Motor neuron (in vitro differentiated cells): Measurements from ENCODE around the gene DIS3L2. TPM values are rescaled to one million over a fixed set of nuclear protein-coding genes. Genes with fewer than 3 reads are reported as not detected.
"Not testable (repeated sequence)": the region's sequence is repeated elsewhere in the genome, so short reads cannot be mapped to it uniquely, and the experiment has no call there.

Experiments used
- ATAC-seq, 8 experiments: fragments of 200-7000 bp; cut with Tn5 transposase; replicated peaks in 6 of 8; 2 replicates each; pipeline ENCODE4 v1.8.0; 2021; ENCODE audit warnings: mild to moderate bottlenecking in 8 of 8, moderate library complexity in 8 of 8
- H3K27ac ChIP-seq, 2 donors: fragments of 250-450 bp; sonication (Bioruptor Pico); 2 replicates each; pipeline ENCODE4 v1.9.0; 2021; ENCODE audit warnings: antibody characterized with exemption in 2 of 2, mild to moderate bottlenecking in 2 of 2, moderate library complexity in 1 of 2
- H3K4me1 ChIP-seq, 2 donors: fragments of 250-450 bp; sonication (Bioruptor Pico); replicated peaks in 1 of 2; 2 replicates each; pipeline ENCODE4 v1.6.1; 2021; ENCODE audit warnings: antibody characterized with exemption in 2 of 2, mild to moderate bottlenecking in 2 of 2, moderate library complexity in 1 of 2
- H3K4me3 ChIP-seq, 5 donors: fragments of 250-450 bp; sonication (Bioruptor Pico); 2 replicates each; pipeline ENCODE4 v1.9.0; 2021; ENCODE audit warnings: antibody characterized with exemption in 5 of 5, mild to moderate bottlenecking in 5 of 5, moderate library complexity in 4 of 5
- WGBS, 10 experiments: fragments of 450-650 bp; shearing (Covaris generic); methylation state at CpG; one replicate each; pipeline ENCODE4 v1.0.0; 2022; 5-methylcytosine and 5-hydroxymethylcytosine counted together
- in situ Hi-C, 9 experiments: fragments of 400-800 bp; cut with MboI; loops; one replicate each; pipeline ENCODE4 v1.15.0; 2021; ENCODE audit warnings: low sequenced_read_pairs in 9 of 9, low pct_unique_long_range_greater_than_20kb in 2 of 9; ENCODE audit not compliant: unreplicated experiment in 9 of 9
- total RNA-seq, 8 experiments: library from RNA; unstranded; fragments of 300-600 nt; gene quantifications; 2 replicates each; pipeline versions ENCODE4 v1.2.3 to v1.2.4, GENCODE V29; 2022

Gene DIS3L2
- total RNA-seq, 8 experiments from 2014 or later: 10.6 to 33.1 (median 21.8) TPM

- peaks cover 3 to 14% of the 10 kb centered on the region in 2 donors for H3K4me1 ChIP-seq
- no peak for ATAC-seq
- 60 to 100% (median 94%) methylated on average over 1 to 3 of the region's 18 CpGs; no CpG with 5 or more reads in 6 of the 10 experiments for WGBS, 10 experiments
- in situ Hi-C loops: loop anchor here in 6 of 9 experiments (10.0 to 25.0 kb wide), 2 partner anchors 409 to 416 kb away; no protein-coding TSS in a partner anchor
- no peak overlapping the region for H3K4me3 ChIP-seq
- no peak overlapping the region for H3K27ac ChIP-seq
Observed at GRCh38 chr2:232321156-232321816, 359.8 kb downstream of the DIS3L2 start.

GRCh38 chr2:232321817-232322559 is 360.5 kb downstream of the DIS3L2 start:
- in situ Hi-C loops: loop anchor here in 6 of 9 experiments (10.0 to 25.0 kb wide), 2 partner anchors 410 to 417 kb away; no protein-coding TSS in a partner anchor
- no peak overlapping the region for H3K27ac ChIP-seq
- no peak for ATAC-seq
- peaks cover 0 to 7% of the 10 kb centered on the region in 2 donors for H3K4me1 ChIP-seq
- 100% methylated on average over 1 of the region's 9 CpGs; no CpG with 5 or more reads in 7 of the 10 experiments for WGBS, 10 experiments
- no peak overlapping the region for H3K4me3 ChIP-seq

- no peak for ATAC-seq
- in situ Hi-C loops: loop anchor here in 6 of 9 experiments (10.0 to 25.0 kb wide), 2 partner anchors 410 to 418 kb away; no protein-coding TSS in a partner anchor
- H3K4me3 ChIP-seq: no peak overlapping the region
- H3K4me1 ChIP-seq: peaks cover 0 to 6% of the 10 kb centered on the region in 2 donors
- 20 to 100% (median 80%) methylated on average over 1 to 7 of the region's 18 CpGs; no CpG with 5 or more reads in 4 of the 10 experiments for WGBS, 10 experiments
- no peak overlapping the region for H3K27ac ChIP-seq
Observed at GRCh38 chr2:232322560-232323327, 361.2 kb downstream of the DIS3L2 start.

- peaks cover 0 to 6% of the 10 kb centered on the region in 2 donors for H3K4me1 ChIP-seq
- WGBS, 10 experiments: 93 to 100% methylated on average over 3 to 4 of the region's 4 CpGs; no CpG with 5 or more reads in 8 of the 10 experiments
- ATAC-seq: no peak
- in situ Hi-C loops: loop anchor here in 6 of 9 experiments (10.0 to 25.0 kb wide), 2 partner anchors 411 to 418 kb away; no protein-coding TSS in a partner anchor
- no peak overlapping the region for H3K4me3 ChIP-seq
- H3K27ac ChIP-seq: no peak overlapping the region
Observed at GRCh38 chr2:232323328-232323650, 361.8 kb downstream of the DIS3L2 start.

- ATAC-seq, H3K27ac ChIP-seq, H3K4me1 ChIP-seq, H3K4me3 ChIP-seq: not testable (repeated sequence)
- in situ Hi-C loops: loop anchor here in 6 of 9 experiments (10.0 to 25.0 kb wide), 2 partner anchors 412 to 419 kb away; no protein-coding TSS in a partner anchor
- 100% methylated on average over 1 of the region's 6 CpGs; no CpG with 5 or more reads in 9 of the 10 experiments for WGBS, 10 experiments
Observed at GRCh38 chr2:232323967-232324366, 362.5 kb downstream of the DIS3L2 start.

GRCh38 chr2:232324778-232325177 is 363.3 kb downstream of the DIS3L2 start:
- WGBS, 10 experiments: 0 to 100% (median 80%) methylated on average over 1 of the region's 4 CpGs; no CpG with 5 or more reads in 5 of the 10 experiments
- Histone ChIP-seq H3K27ac (no peak overlapping the region), H3K4me1 (peaks cover 0 to 6% of the 10 kb centered on the region in 2 donors), H3K4me3 (no peak overlapping the region)
- ATAC-seq: no peak
- in situ Hi-C loops: loop anchor here in 6 of 9 experiments (10.0 to 25.0 kb wide), 2 partner anchors 412 to 420 kb away; no protein-coding TSS in a partner anchor

- in situ Hi-C loops: loop anchor here in 2 of 9 experiments (10.0 kb wide), 1 partner anchor 421 kb away; no protein-coding TSS in a partner anchor
- Histone ChIP-seq H3K4me1 (peaks cover 0 to 6% of the 10 kb centered on the region in 2 donors), H3K27ac (no peak overlapping the region), H3K4me3 (no peak overlapping the region)
- peak; percentile 77 to 88 (median 83) for ATAC-seq
- WGBS, 10 experiments: 81% methylated on average over 4 of the region's 24 CpGs; no CpG with 5 or more reads in 9 of the 10 experiments
Observed at GRCh38 chr2:232325324-232326273, 364.1 kb downstream of the DIS3L2 start.

GRCh38 chr2:232326274-232327104 is 365.0 kb downstream of the DIS3L2 start:
- peak in 1 of 8 experiments; percentile 3 for ATAC-seq
- H3K4me1 ChIP-seq, H3K4me3 ChIP-seq, H3K27ac ChIP-seq: not testable (repeated sequence)
- in situ Hi-C loops: loop anchor here in 2 of 9 experiments (10.0 kb wide), 1 partner anchor 422 kb away; no protein-coding TSS in a partner anchor
- no CpG with 5 or more reads among the region's 12 CpGs for WGBS, 10 experiments

- 63 to 87% (median 75%) methylated on average over 2 to 7 of the region's 12 CpGs; no CpG with 5 or more reads in 3 of the 10 experiments for WGBS, 10 experiments
- Histone ChIP-seq H3K27ac (no peak overlapping the region), H3K4me1 (peaks cover 0 to 6% of the 10 kb centered on the region in 2 donors), H3K4me3 (no peak overlapping the region)
- peak; percentile 63 to 87 (median 74) for ATAC-seq
- in situ Hi-C loops: loop anchor here in 2 of 9 experiments (10.0 kb wide), 1 partner anchor 423 kb away; no protein-coding TSS in a partner anchor
Observed at GRCh38 chr2:232327105-232328031, 365.9 kb downstream of the DIS3L2 start.

GRCh38 chr2:232328032-232328422 is 366.5 kb downstream of the DIS3L2 start:
- ATAC-seq: no peak
- H3K27ac ChIP-seq: no peak overlapping the region
- 80% methylated on average over 1 of the region's 2 CpGs; no CpG with 5 or more reads in 9 of the 10 experiments for WGBS, 10 experiments
- in situ Hi-C loops: loop anchor here in 2 of 9 experiments (10.0 kb wide), 1 partner anchor 423 kb away; no protein-coding TSS in a partner anchor
- H3K4me1 ChIP-seq: peaks cover 0 to 6% of the 10 kb centered on the region in 2 donors
- H3K4me3 ChIP-seq: no peak overlapping the region
